ENCODE measurements around the gene MOSMO. TPM values are rescaled to one million over a fixed set of nuclear protein-coding genes. Genes with fewer than 3 reads are reported as not detected.

The MOSMO gene
- total RNA-seq, 1 experiment from 2014 or later, result 27.6 TPM

- H2AFZ ChIP-seq (ENCODE audit: low read depth, low read length, poor library complexity, severe bottlenecking), result no peak overlapping the region
- peaks cover 73% of the 10 kb centered on the region for H3K79me2 ChIP-seq (ENCODE audit: insufficient read depth, low read length)
- no peaks in the 10 kb centered on the region for H3K9me3 ChIP-seq (ENCODE audit: control insufficient read depth in 1 of 2, insufficient read depth in 1 of 2, low read depth in 1 of 2, low read length in 2 of 2)
- ChIA-PET POLR2A (no interaction called here), RAD21 (ENCODE audit: low non-redundant PET in 1 of 2, low total read pairs in 2 of 2, uncharacterized antibody in 2 of 2, unreplicated experiment in 2 of 2) (no interaction called here), CTCF (no interaction called here)
- ATAC-seq (no peak), DNase-seq (ENCODE audit: low read depth, low spot score) (no peak)
- TF ChIP-seq REST (IDR thresholded peaks at IDR 0.05; ENCODE audit: low read depth), result no peak
- TF ChIP-seq EZH2 (IDR thresholded peaks at IDR 0.05), result no peak
- TF ChIP-seq EGR1 (IDR thresholded peaks at IDR 0.05; ENCODE audit: low read depth), result no peak
- TF ChIP-seq ZBTB33 (IDR thresholded peaks at IDR 0.05; ENCODE audit: extremely low read depth, insufficient replicate concordance, low read length), result no peak
- no peak for TF ChIP-seq YY1 (IDR thresholded peaks at IDR 0.05; ENCODE audit: extremely low read depth, insufficient replicate concordance, low read depth, low read length)
- TF ChIP-seq ZNF274 (IDR thresholded peaks at IDR 0.05; ENCODE audit: low read depth, low read length), result no peak
- no peak for TF ChIP-seq POLR2A (IDR thresholded peaks at IDR 0.05; ENCODE audit: borderline replicate concordance, extremely low read depth, insufficient read depth, insufficient read length)
- TF ChIP-seq RAD21 (IDR thresholded peaks at IDR 0.05; ENCODE audit: low read depth), result no peak
- no peak for TF ChIP-seq POLR2AphosphoS5 (IDR thresholded peaks at IDR 0.05; ENCODE audit: low read depth, low read length)
- TF ChIP-seq CBX3 (IDR thresholded peaks at IDR 0.05; ENCODE audit: low read depth), result no peak
- no peak overlapping the region for H3K9ac ChIP-seq (ENCODE audit: low read length)
- H3K4me3 ChIP-seq (replicated peaks in 1 of 2; ENCODE audit: low read depth in 1 of 2, low read length in 2 of 2), result no peak overlapping the region
- no peaks in the 10 kb centered on the region for H3K27me3 ChIP-seq (ENCODE audit: insufficient read depth, low read length)
- no peak overlapping the region for H3K27ac ChIP-seq (ENCODE audit: low read depth, low read length)
- BruUV-seq (replicated peaks), result no TSS peak
- no peak overlapping the region for H3K4me2 ChIP-seq (ENCODE audit: low read length)
- intact Hi-C loops (cut with micrococcal nuclease), result no loop called here
- H3K36me3 ChIP-seq (ENCODE audit: control insufficient read depth in 1 of 2, insufficient read depth in 2 of 2, low read length in 2 of 2), result no peaks in the 10 kb centered on the region
- peaks cover 43 to 49% of the 10 kb centered on the region in 2 experiments for H3K4me1 ChIP-seq (ENCODE audit: control insufficient read depth in 1 of 2, insufficient read depth in 2 of 2, low read length in 2 of 2)
- no peaks in the 10 kb centered on the region for H3K9me2 ChIP-seq (ENCODE audit: insufficient read depth)
- no peaks in the 10 kb centered on the region for H4K20me1 ChIP-seq (ENCODE audit: insufficient read depth)
Measured at GRCh38 chr16:22052980-22053379, 45.1 kb downstream of the MOSMO start.
